ENCODE data around the gene ARMC6.
"Not testable (repeated sequence)": the region's sequence is repeated elsewhere in the genome, so short reads cannot be mapped to it uniquely, and the experiment has no call there.

Gene ARMC6

GRCh38 chr19:19023376-19023775 lies 10.0 kb upstream of the ARMC6 start:
- DNase-seq, result not testable (repeated sequence)

DNA sequence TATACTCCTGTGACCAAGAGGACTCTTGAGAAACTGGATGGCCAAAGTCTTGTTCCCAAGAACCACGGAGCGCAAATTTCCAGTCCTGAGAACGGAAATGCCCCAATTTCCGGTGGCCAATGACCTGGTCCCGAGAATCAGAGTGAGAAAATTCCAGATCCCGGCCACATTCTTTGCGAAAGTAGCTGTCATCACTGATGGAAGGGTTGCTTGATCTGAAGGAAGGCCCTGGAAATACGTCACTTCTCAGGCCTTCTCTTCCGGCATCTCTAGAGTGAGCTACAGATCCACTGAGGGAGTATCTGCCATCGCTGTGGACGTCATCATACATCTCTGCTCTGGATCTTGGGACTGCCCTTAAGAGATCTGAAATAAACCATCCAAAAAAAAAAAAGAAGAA lies 7.5 kb upstream of the ARMC6 start:
- DNase-seq, result no peak

DNA sequence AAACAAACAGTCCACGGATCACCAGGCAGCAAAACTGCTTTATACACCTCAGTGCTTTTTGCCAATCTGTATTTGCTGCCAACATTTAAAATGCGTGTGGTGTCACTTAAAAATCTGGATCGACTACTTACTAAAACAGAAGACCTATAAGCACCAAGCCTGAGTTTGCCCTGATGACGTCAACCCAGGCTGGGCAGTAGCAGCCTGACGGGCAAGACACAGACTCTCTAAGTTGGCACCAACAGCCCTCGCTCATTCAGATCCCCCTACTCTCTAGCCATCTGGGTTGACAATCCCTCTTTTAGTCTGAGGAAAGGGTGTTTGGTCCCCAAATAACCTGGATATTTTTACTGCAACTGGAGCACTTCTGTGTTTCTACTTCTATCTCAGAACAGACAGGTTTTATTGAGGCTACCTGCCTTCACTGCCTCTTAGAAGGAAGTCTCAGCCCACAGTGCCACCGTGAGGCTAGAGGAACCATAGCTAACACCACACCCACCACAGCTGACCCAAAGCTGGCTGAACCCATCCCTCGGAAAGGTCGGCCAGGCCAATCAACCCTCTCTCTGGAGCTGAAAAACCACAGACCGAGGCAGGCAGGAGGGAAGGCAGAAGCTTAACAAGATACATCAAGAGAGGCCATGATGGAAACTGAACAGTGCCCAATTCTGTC lies 7.0 kb upstream of the ARMC6 start:
- no peak for DNase-seq

DNA sequence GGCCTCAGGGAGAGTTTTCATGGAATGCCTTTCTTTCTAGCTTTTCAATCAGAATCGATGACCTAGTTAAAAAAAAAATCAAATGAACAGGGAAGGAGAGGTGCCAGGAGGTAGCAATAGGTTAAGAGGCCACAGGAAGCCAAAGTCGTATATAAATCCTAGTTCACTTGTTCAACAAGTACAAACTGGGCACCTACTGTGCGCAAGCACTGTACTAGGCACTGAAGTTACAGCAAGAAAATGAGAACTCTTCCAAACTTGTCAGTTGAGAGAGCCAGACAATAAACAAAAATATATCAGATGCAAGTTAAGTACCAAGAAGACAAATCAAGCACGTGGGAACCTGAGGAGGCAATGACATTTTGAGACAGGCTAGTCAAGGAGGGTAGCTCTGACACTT lies 6.2 kb upstream of the ARMC6 start:
- DNase-seq, result no peak

DNA sequence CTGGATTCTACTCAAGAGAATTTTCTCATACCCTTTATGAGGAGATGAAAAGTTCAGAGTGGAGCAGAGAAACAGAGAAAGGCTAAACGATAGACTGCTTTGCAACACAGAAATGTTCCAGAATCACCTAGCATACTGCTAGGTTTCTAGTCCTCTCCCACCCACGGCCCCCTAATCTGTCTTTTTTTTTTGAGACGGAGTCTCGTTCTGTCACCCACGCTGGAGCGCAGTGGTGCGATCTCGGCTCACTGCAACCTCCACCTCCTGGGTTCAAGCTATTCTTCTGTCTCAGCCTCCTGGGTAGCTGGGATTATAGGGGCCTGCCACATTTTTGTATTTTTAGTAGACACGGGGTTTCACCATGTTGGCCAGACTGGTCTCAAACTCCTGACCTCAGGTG lies 4.9 kb upstream of the ARMC6 start:
- DNase-seq, result no peak

GRCh38 chr19:19031891-19032290 lies 1.5 kb upstream of the ARMC6 start:
- no peak for DNase-seq

DNA sequence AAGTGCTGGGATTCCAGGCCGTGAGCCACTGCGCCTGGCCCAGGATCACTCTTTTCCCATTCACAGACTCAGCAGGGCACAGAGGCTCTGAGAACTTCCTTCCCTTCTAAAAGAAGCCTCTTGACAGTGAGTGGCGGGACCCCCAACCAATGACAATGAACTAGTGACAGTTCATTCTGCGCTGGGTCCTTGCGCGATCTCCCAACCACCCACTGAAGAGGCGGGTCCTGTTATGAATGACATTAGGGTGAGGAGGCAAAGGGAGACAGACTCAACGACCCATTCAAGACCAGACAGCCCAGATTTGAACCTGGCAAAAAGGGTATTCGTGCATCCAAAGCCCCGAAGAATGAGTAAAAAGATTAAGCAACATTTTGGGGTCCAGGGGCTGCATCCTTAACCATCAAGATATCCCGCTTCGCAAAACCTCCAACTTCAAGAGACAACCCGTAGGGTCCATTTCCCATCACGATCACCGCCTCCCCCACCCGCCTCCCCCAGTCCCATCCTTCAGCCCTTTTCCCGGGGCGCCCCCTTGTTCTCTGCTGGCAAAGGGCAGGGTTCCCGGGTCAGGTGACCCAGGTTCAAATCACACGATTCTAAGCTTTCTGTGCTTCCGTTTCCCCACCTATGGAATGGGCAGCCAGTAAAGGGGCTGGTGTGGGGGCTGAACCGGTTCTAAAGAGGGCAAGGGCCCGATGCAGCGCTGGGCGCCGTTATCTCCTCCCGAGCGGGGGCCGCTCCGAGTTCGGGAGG lies 805 bp upstream of the ARMC6 start:
- DNase-seq, result peak; percentile 17 to 39

- DNase-seq, result no peak
Measured at GRCh38 chr19:19033176-19033425, 302 bp upstream of the ARMC6 start.

DNA sequence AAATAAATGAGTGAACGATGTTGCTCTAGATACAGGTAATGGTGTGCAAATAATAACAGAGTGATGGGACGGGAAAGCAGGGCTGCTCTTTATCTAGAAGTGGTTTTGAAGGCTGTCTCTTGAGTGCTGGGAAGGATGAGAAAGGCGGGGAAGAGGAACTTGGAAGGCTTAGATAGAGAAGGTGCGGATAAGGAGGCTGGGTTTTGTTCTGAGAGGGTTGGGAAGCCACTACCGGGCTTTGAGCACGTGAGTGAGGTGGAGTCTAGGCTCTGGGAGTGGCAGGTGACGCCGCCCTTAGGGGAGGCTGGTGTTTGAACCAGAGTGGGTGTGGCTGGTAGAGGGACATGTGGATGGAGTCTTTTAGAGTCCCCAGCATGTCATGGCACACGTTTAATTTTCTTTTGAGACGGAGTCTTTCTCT lies 811 bp downstream of the ARMC6 start:
- peak in 1 of 2 experiments; percentile 15 for DNase-seq

DNA sequence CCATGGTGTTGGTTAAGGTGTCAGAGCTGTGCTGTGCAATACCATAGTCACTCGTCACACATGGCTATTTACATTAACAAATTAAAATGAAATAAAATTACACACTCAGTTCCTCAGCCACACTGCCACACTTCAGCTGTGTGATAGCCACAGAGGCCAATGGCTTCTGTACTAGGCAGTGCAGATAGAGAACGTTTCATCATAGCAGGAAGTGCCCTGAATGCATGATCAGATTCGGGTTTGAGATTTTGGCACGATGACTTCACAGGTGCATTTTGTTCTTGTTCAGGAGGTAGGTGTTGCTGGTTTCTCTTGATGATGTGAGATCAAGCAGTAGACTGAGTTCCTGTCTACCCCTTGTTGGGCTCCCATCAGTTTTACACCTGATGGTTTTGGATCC lies 6.5 kb downstream of the ARMC6 start:
- DNase-seq, result no peak

- no peak for DNase-seq
Measured at GRCh38 chr19:19040417-19040816, 7.0 kb downstream of the ARMC6 start.

- no peak for DNase-seq
Measured at GRCh38 chr19:19042732-19043280, 9.4 kb downstream of the ARMC6 start.

GRCh38 chr19:19043481-19043880 lies 10.1 kb downstream of the ARMC6 start:
- no peak for DNase-seq

GRCh38 chr19:19043881-19044280 lies 10.5 kb downstream of the ARMC6 start:
- no peak for DNase-seq

DNA sequence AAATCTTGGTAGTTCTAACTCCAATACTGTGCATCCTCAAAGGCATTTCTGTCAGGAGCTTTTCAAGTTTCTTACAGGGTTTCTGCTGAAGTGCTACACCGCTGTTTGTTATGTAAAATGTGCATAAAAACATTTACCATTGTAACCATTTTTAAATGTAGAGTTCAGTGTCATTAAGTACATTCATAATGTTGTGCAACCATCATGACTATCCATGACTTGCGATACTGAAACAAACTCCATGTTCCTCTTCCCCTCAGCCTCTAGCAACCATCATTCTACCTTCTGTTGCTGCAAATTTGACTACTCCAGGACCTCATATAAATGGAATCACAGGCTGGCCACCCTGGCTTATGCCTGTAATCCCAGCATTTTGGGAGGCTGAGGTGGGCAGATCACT lies 16.0 kb downstream of the ARMC6 start:
- no peak for DNase-seq

DNA sequence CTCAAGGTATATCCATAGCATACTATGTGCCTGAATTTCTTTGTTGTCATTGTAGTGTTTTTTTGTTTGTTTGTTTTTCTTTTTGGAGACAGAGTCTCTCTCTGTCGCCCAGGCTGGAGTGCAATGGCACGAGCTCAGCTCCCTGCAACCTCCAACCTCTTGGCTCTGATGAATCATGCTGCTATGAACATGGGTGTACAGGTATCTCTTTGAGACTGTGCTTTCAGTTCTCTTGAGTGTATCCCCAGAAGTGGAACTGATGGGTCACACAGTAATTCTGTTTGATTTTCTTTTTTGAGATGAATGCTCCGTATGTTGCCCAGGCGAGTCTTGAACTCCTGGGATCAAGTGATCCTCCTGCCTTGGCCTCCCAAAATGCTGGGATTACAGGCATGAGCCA lies 16.7 kb downstream of the ARMC6 start:
- DNase-seq, result no peak

DNA sequence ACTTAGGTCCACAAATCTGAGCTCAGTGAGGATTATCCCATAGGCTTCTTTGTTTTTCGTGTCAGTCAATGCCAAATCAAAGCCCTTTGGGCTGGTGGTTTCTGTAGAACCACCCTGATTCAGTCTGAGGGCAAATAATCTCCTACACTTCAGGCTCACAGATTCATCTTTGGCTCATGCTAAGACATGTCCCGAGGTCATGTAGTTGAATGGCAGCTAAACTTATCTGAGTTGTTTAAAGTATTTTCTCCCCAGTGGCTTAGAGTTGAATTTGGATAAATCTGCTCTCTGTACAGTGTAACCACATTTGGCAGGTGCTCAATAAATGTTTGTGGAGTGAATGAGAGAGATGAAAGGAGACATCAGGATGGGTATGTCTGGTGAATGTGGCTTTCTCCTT lies 17.3 kb downstream of the ARMC6 start:
- DNase-seq, result no peak

DNA sequence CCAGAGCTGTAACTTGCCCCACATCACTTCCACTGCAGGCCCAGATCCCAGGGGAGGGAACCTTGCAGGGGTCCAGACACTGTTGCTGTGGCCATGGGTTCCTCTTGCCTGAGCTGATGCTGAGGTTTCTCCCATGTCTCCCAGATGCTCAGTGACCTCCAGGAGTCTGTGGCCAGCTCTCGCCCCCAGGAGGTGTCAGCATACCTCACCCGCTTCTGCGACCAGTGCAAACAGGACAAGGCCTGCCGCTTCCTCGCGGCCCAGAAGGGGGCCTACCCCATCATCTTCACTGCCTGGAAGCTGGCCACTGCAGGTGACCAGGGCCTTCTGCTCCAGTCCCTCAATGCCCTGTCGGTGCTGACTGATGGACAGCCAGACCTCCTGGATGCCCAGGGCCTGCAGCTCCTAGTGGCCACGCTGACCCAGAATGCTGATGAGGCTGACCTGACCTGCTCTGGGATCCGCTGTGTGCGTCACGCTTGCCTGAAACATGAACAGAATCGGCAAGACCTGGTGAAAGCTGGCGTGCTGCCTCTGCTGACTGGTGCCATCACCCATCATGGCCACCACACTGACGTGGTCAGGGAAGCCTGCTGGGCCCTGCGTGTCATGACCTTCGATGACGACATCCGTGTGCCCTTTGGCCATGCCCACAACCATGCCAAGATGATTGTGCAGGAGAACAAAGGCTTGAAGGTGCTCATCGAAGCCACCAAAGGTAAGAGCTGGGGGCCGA lies 18.2 kb downstream of the ARMC6 start:
- no peak for DNase-seq

DNA sequence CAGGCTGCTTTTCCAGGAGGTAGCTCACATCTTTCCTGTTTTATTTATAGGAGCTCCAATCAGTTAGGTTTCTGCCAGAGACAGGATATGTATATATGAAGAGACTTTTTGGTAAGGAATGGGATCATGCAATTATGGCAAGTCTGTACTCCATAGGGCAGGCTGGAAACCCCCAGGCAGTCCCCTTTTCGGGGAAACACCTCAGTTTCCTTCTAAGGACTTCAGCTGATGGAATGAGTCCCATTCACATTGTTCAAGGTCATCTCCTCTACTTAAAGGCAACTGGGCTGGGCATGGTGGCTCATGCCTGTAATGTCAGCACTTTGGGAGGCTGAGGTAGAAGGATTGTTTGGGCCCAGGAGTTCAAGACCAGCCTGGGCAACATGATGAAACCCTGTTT lies 19.5 kb downstream of the ARMC6 start:
- DNase-seq, result no peak

DNA sequence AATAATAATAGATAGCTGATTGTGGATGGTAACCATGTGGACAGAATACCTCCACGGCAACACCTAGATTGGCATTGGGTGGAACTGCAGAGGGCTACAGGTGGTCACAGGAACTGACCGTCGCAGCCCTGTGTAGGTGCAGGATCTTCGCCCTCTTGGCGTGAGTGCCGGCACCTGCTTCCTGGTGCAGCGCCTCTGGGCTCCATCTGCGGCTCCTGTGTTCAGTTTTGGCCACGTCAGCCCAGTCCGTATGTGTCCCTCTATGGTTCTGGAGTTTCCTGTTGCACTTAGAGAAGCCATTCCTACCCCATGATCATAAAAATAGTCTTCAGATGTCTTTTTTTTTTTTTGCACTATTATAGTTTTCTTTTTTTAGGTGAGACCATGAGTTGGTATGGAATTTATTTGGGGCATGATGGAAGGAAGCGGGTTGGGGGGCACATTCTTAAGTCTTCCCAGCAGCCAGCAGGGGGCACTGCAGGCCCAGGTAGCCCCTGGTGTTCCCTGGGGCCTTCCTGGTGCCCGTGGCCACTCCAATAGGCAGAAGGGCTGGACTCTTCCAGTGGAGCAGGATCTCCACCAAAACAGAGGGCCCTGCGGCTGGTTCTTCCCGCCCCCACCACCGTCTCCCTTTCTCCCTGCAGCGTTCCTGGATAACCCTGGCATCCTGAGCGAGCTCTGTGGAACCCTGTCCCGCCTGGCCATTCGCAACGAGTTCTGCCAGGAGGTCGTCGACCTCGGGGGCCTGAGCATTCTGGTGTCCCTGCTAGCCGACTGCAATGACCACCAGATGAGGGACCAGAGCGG lies 20.3 kb downstream of the ARMC6 start:
- DNase-seq, result no peak

DNA sequence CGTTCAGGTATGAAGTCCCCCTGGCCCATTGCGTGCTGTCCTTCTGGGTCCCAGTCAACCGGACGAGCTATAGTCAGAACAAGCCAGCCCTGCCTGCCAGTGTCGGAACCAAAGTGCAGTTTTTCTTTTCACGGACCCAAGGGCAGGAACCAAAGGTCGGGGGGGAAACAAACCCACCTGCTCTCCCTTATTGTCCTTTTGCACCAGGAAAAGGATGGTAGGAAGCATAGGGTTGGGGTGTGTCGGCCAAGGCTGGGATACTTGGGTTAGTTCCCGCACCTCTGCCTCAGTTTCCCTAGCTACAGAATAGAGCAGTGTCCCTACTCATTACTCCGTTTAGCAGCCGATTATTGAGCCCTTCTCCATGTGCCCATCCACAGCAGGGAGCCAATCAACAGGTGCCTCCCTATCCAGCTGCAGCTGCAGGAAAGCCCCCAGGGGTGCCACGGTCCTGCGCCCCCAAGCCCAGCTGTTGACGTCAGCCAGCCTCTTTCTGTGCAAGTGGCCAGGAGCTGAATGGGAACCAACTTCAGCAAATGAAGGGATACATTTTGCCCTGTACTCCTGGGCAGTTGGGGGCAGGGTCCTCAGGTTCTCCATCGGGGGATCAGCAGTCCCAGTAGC lies 21.0 kb downstream of the ARMC6 start:
- no peak for DNase-seq

DNA sequence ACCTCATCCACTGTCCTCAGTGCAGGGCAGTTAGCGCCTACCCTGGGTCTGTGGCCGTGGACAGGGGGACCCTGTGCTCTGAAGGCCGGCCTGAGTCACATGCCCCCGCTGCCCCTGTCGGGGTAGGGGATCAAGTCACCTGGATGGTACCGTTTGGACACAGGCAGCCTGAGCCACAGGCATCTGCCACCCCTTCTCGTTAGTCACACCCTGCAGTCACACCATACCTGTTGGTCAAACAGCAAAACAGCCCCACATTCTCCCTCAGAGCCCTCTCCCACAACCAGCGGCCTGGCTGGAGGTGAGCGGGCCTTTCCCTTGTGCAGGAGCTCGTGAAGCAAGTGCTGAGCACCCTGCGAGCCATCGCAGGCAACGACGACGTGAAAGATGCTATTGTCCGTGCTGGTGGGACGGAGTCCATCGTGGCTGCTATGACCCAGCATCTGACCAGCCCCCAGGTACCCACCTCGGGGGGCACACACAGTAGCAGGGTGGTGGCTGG lies 21.6 kb downstream of the ARMC6 start:
- DNase-seq, result no peak

DNA sequence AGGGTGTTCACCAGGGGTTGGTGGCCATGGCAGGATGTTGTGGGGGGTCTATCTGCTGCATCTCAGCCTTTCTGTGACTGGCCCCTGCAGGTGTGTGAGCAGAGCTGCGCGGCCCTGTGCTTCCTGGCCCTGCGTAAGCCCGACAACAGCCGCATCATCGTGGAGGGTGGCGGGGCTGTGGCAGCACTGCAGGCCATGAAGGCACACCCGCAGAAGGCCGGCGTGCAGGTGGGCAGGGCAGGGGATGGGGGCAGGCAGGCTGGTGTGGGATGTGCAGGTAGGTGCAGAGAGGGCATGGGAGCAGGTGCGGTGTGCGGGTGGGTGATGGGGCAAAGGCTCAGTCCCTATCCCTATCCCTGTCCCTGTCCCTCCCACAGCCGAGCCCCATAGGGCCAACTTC lies 22.3 kb downstream of the ARMC6 start:
- no peak for DNase-seq
